ENCODE data around the gene ARHGDIB.

Gene ARHGDIB

GRCh38 chr12:14982562-14982961, 21.2 kb upstream of the ARHGDIB start:
- FAIRE-seq: no peak

DNA sequence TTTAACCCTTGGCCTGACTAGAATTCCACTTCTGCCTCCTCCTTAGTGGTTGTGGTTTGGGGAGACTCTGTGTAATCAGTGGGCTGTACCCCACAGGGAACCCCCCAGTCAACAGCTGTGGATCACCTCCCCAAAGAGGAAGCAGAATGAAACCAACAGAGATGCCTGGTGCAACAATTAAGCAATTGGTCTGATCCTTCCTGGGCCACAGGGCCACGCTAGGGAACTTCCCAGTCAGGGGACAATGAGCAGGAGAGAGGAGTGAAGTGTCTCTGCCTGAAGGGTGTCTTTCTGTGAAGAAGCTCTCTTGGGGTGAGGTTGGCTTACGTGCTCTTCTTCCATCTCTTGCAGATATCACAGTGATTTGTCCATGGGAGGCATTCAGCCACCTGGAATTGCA, 19.6 kb upstream of the ARHGDIB start:
- FAIRE-seq: no peak

GRCh38 chr12:14979468-14979867, 18.1 kb upstream of the ARHGDIB start:
- FAIRE-seq: no peak

GRCh38 chr12:14976658-14977057, 15.3 kb upstream of the ARHGDIB start:
- no peak for FAIRE-seq

- no peak for FAIRE-seq
Measured at GRCh38 chr12:14975457-14975856, 14.1 kb upstream of the ARHGDIB start.

GRCh38 chr12:14974633-14975032, 13.2 kb upstream of the ARHGDIB start:
- no peak for FAIRE-seq

DNA sequence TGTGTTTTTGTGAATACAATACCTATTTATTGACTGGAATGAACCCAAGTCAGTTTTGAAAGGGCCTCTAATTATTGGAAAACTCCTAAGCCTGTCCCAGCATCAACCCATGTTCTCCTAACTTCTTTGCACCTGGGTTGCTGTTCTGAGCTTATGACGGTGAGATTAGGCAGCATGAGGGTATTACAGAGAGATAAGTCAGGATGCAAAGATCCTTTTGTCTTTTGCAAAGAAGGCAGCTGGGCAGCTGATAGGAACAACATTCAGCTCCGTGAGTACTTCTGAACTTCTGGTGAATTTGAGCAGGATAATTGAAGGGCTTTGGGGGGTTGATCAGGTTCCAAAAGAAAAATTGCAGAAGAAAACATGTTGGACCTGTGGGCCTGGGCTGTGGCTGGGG, 11.4 kb upstream of the ARHGDIB start, which contains the start of gene PDE6H:
Gene PDE6H, plus strand, starts transcription at position 227 of the 400 bp plus-strand sequence. CDS start 4,971 bp downstream, outside the sequence.
- no peak for FAIRE-seq

- no peak for FAIRE-seq
Measured at GRCh38 chr12:14970473-14970872, 9.1 kb upstream of the ARHGDIB start.

- no peak for FAIRE-seq
Measured at GRCh38 chr12:14968478-14968877, 7.1 kb upstream of the ARHGDIB start.

DNA sequence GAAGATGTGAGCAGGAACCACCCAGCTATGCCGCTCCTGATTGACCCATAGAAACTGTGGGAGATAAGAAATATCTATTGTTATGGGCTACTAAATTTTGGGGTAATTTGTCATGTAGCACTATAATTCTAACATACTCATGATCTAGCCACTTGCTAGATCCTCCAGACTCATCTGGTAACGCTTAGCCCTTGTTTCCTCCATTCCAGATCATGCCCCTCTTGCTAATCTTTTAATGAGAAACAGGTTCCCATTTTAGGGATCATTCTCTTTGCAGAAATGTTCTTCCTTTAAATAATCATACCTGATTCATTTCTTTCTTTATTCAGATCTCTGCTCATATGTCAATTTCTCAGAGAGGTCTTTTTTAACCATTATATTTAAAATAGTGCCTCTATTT, 3.8 kb upstream of the ARHGDIB start:
- FAIRE-seq: no peak

DNA sequence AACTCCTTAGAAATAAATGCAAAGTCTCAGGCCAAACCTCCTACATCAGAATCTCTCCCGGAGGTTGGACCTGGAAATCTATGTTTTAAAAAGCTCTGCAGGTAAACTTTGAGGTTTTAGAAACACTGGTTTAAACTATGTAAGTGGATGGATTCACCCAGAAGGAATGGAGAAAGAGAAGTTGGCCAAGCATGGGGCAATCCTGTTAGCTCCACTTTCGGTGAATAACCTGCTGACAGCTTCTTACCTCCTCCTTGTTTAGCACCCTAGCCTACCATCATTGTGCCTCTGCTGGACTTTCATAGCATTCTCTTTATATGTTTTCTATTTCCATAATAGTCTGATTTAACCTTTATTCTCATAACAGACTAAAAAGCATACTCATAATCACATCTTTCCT, 3.0 kb upstream of the ARHGDIB start:
- FAIRE-seq: no peak

DNA sequence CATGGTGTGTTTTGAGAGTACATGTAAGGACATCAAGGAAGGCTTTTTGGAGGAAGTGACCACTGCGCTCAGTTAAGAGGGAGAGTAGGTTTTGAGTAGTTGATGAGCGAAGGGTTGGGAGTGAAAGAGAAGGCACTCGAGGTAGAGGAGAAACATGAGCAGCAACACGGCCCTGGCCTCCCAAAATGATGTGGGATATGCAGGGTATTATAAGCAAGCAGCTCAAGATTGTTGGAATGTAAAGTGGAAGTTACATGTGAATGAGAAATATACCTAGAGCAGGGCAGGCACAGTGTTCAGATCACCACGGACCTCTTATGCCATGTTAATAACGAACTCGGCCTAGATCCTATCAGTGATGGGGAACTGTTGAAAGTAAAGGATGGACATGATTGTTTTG, 2.1 kb upstream of the ARHGDIB start:
- FAIRE-seq: no peak

- FAIRE-seq: no peak
Measured at GRCh38 chr12:14962797-14963196, 1.4 kb upstream of the ARHGDIB start.

- no peak for FAIRE-seq
Measured at GRCh38 chr12:14962153-14962539, 745 bp upstream of the ARHGDIB start.

GRCh38 chr12:14960548-14961465, 594 bp downstream of the ARHGDIB start:
- FAIRE-seq: no peak

DNA sequence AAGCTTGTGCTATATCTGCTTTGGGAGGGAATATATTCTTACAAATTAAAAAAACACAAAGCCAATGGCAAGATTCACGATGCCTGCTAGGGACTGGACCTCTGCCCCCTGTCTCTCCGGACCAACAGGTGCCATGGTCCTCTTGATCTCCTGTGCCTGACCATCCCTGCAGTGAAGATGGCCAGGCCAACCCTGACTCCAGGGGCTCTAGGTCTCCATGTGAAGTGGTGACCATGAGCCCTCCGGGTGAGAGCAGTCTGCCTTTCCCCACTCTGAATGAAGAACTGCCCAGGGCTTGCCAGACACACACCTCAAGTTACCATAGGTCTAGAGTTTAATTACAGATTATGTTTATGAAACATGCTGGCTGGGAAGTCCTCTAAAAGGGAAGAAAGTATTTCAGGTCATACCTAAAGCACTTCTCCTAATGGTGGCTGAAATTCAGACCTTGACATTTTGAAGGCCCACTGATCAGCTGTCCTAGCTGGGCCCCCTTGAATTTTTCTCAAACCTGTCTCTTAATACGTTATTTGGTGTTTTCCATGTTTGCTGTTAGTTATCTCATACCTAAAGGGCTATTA, 1.4 kb downstream of the ARHGDIB start:
- no peak for FAIRE-seq

- no peak for FAIRE-seq
Measured at GRCh38 chr12:14959463-14959862, 1.9 kb downstream of the ARHGDIB start.

DNA sequence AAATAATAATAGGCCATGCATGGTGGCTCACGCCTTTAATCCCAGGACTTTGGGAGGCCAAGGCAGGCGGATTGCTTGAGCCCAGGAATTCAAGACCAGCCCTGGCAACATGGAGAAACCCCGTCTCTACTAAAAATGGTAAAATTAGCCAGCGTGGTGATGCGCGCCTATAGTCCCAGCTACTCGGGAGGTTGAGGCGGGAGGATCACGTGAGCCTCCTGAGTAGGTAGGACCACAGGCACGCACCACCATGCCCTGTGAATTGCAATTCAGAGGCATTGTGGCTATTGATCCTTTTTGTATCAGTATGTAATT, 2.3 kb downstream of the ARHGDIB start:
- no peak for FAIRE-seq

DNA sequence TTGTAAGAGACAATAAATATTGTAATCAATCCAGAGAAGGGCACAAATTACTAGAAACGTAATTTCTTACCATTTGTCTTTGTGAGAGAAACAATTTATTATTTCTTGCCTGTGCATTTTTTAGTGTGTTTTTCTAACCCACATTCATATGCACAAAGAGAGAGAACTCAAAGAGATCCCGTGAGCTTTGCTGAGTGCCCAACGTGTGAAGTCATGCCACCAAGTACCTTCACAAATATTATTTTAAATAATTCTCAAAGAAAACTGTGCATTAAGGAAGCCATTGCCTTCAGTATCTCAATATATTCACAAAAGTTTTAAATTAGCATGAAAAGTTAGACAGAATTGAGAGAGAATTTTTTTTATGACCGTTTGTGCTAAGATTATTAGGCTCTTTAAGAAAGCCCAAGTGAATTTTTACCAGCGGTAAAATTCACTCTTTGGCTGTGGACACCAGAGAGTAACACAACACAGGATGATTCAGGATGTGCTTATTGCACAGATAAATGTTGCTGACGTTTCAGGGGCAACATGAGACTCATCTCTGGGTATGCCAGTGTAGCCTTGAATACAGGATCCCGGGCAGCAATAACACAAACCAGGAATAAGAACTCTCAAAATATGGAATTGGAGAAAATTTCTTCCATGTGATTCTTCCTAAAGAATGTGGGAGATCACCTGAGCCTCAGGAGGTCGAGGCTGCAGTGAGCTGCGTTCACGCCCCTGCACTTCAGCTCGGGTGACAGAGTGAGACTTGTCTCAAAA, 2.9 kb downstream of the ARHGDIB start:
- no peak for FAIRE-seq

DNA sequence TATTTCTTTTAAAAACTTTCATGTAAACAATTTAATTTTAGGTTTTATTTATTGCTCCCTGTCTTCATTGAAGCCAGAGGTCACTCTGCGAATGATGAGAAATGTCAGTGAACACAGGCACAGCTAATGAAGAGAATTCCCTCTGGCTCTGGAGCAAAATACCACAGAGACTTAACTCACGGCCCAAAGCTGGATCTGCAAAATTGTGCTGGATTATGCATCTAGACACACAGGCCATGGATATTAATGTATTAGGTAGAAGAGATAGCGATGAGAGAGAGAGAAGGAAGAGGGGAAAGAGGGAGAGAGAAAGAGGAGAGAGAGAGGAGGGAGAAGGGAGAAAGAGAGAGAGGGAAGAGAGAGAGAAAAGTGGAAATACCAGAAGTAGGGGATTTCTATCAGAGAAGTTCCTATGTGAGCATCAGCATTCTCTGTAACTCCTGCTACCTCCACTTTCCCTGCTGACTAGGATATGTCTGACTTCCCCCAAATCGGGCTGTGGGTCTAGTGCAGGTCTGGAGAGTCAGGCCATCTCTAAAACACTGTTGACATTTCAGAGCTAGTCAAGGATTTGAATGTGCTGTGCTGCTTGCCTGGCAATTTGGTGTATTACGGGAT, 3.7 kb downstream of the ARHGDIB start:
- FAIRE-seq: no peak

- FAIRE-seq: no peak
Measured at GRCh38 chr12:14956905-14957304, 4.5 kb downstream of the ARHGDIB start.

GRCh38 chr12:14956024-14956891, 5.1 kb downstream of the ARHGDIB start:
- FAIRE-seq: no peak

All from islet of Langerhans (tissue), 1 donor.